DOHH2 (cell line): ENCODE data around the gene NPM1.

Experiments used
- H3F3A ChIP-seq: fragments of 200-600 bp; sonication (generic), shearing (Covaris generic); 2 replicates; pipeline ENCODE4 v1.6.0; 2016; ENCODE audit warnings: antibody characterized with exemption, mild to moderate bottlenecking; ENCODE audit not compliant: control insufficient read depth, insufficient read depth
- H3K27ac ChIP-seq: fragments of 200-600 bp; sonication (generic); 2 replicates; pipeline ENCODE4 v1.5.1; 2014; ENCODE audit warnings: low read depth, mild to moderate bottlenecking, low read length, moderate library complexity
- H3K27me3 ChIP-seq: fragments of 200-600 bp; sonication (generic); 2 replicates; pipeline ENCODE4 v1.6.1; 2014; ENCODE audit warnings: mild to moderate bottlenecking, low read length, mixed read lengths; ENCODE audit not compliant: control insufficient read depth
- H3K36me3 ChIP-seq: fragments of 200-600 bp; sonication (generic); 2 replicates; pipeline ENCODE4 v1.6.1; 2014; ENCODE audit warnings: mild to moderate bottlenecking, low read length, moderate library complexity, mixed read lengths; ENCODE audit not compliant: control insufficient read depth
- H3K4me1 ChIP-seq: fragments of 200-600 bp; sonication (generic); 2 replicates; pipeline ENCODE4 v1.6.1; 2014; ENCODE audit warnings: mild to moderate bottlenecking, low read length, mixed read lengths; ENCODE audit not compliant: control insufficient read depth
- H3K4me2 ChIP-seq: fragments of 200-600 bp; sonication (generic); 2 replicates; pipeline ENCODE4 v1.6.0; 2014; ENCODE audit warnings: mild to moderate bottlenecking, low read length, moderate library complexity
- H3K4me3 ChIP-seq: fragments of 200-600 bp; sonication (generic); 2 replicates; pipeline ENCODE4 v1.5.1; 2014; ENCODE audit warnings: mild to moderate bottlenecking, low read length, mixed read lengths
- H3K79me2 ChIP-seq: fragments of 200-600 bp; sonication (generic); 2 replicates; pipeline ENCODE4 v1.6.1; 2014; ENCODE audit warnings: mild to moderate bottlenecking, low read length, mixed read lengths; ENCODE audit not compliant: control insufficient read depth
- H3K9me2 ChIP-seq: fragments of 200-600 bp; sonication (generic); replicated peaks from 2 replicates; pipeline ENCODE4 v1.6.1; 2014; ENCODE audit warnings: mild to moderate bottlenecking, low read length, mixed read lengths; ENCODE audit not compliant: control insufficient read depth
- H3K9me3 ChIP-seq: fragments of 200-600 bp; sonication (generic); 2 replicates; pipeline ENCODE4 v1.6.1; 2014; ENCODE audit warnings: antibody characterized with exemption, low read length, mixed read lengths; ENCODE audit not compliant: control insufficient read depth, insufficient read depth
- H4K20me1 ChIP-seq: fragments of 200-600 bp; sonication (generic); 2 replicates; pipeline ENCODE4 v1.6.0; 2014; ENCODE audit warnings: low read depth, mild to moderate bottlenecking, antibody characterized with exemption, low read length, moderate library complexity; ENCODE audit not compliant: control insufficient read depth, insufficient read depth
- CTCF ChIP-seq: fragments of 200-600 bp; sonication (generic); IDR thresholded peaks from one replicate; pipeline ENCODE4 v1.5.1; 2014; ENCODE audit warnings: antibody characterized with exemption, mild to moderate bottlenecking, low read depth, low read length; ENCODE audit not compliant: poor library complexity, severe bottlenecking
- EZH2phosphoT487 ChIP-seq: fragments of 200-600 bp; sonication (generic); IDR thresholded peaks from 2 replicates; pipeline ENCODE4 v1.6.1; 2017; ENCODE audit warnings: borderline replicate concordance, mild to moderate bottlenecking, antibody characterized with exemption, low read length, moderate library complexity, mixed read lengths

NPM1 gene

GRCh38 chr5:171441246-171441791 is 53.7 kb downstream of the NPM1 start:
- Histone ChIP-seq H4K20me1 (no peaks in the 10 kb centered on the region), H3K4me3 (no peak overlapping the region), H3K4me2 (no peak overlapping the region), H3F3A (no peaks in the 10 kb centered on the region), H3K4me1 (no peaks in the 10 kb centered on the region), H3K9me2 (no peaks in the 10 kb centered on the region), H3K27ac (no peak overlapping the region), H3K9me3 (no peaks in the 10 kb centered on the region), H3K36me3 (no peaks in the 10 kb centered on the region), H3K27me3 (no peaks in the 10 kb centered on the region), H3K79me2 (no peaks in the 10 kb centered on the region)
- TF ChIP-seq CTCF (no peak), EZH2phosphoT487 (no peak)

- H3K27me3 ChIP-seq = no peaks in the 10 kb centered on the region
- no peaks in the 10 kb centered on the region for H3K9me3 ChIP-seq
- H4K20me1 ChIP-seq = no peaks in the 10 kb centered on the region
- H3F3A ChIP-seq = no peaks in the 10 kb centered on the region
- H3K79me2 ChIP-seq = no peaks in the 10 kb centered on the region
- no peak overlapping the region for H3K4me2 ChIP-seq
- no peak overlapping the region for H3K4me3 ChIP-seq
- no peaks in the 10 kb centered on the region for H3K36me3 ChIP-seq
- no peak overlapping the region for H3K27ac ChIP-seq
- no peak for TF ChIP-seq EZH2phosphoT487
- no peak for TF ChIP-seq CTCF
- H3K9me2 ChIP-seq = no peaks in the 10 kb centered on the region
- no peaks in the 10 kb centered on the region for H3K4me1 ChIP-seq
Measured at GRCh38 chr5:171442287-171443042, 54.8 kb downstream of the NPM1 start.

DNA sequence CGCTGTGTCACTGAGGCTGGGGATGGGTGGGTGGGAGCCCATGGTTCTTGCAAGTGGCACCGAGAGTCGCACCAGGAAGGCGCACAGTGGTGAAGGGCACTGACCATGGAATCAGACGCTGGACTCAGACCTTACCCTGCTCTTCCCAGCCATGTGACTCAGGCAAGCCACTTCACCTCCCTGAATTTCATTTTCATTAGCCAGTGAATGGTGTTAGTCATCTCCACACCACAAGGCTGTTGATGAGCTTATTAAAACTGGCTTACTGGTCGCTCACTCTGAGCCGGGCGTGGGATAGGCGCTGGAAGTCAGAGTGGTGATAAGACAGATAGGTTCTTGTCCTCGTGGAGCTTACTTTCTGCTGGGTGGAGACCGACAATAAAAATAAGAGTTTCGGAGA is 56.9 kb downstream of the NPM1 start:
- no peak for TF ChIP-seq CTCF
- TF ChIP-seq EZH2phosphoT487 = no peak

More for the DNA sequence above, 56.9 kb downstream of the NPM1 start:
- Histone ChIP-seq H3K9me2 (no peaks in the 10 kb centered on the region), H3K9me3 (no peaks in the 10 kb centered on the region), H3K4me2 (no peak overlapping the region), H3K27me3 (no peaks in the 10 kb centered on the region), H3K79me2 (no peaks in the 10 kb centered on the region), H3K4me1 (no peaks in the 10 kb centered on the region), H3K36me3 (no peaks in the 10 kb centered on the region), H3K4me3 (no peak overlapping the region), H3K27ac (no peak overlapping the region), H4K20me1 (no peaks in the 10 kb centered on the region), H3F3A (no peaks in the 10 kb centered on the region)
